ENCODE data around the gene MBNL1. TPM values are rescaled to one million over a fixed set of nuclear protein-coding genes. Genes with fewer than 3 reads are reported as not detected.

Gene MBNL1
- total and polyA plus RNA-seq, 2 of the 13 experiments (the other 11 are each of a cell fraction or from before 2014, with no cell fraction given), result 27.1 to 55.4 TPM

DNA sequence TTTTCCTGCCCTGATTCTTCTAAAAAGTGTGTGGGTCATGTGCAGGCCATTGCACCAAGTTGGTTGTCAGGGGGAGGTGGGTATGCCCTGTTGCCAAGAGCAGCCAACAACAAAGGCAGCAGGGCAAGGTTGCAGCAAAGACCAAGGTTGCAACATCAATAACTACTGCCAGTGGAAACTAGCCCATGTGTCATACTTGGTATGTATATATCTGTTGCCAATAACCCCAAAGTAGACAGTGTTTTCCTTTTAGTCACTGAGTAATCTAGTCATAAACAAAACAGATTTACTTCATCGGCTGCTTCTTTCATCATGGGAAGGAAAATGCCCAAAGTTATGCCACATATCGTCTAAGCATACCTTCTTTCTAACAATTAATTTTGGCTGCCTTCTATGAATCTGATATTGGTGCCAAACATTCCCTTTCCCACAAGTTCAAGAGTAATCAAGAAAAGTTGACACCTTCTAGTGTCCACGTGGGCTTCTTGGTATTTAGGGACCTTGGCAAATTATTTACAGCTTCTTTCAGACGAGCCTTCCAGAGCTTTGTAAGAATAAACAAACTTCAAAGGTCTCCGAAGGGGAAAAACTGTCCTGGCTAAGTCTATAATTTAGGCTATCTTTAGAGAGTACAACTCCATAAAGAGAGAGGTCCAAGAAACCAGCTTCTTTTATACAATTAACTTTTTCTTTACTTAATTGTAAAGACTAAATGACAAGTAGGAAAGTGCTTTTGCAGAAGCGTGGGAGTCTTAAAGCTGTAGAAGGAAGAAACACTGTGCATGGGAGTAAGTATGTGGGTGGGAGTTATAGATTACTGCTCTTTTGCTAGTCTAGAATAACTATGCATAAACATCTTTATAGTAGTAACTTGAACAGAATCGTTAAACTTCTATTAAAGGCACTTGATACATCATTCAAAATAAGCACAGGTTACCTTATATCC, 10.0 kb upstream of the MBNL1 start (continued):
- TF ChIP-seq, protein P1, sequence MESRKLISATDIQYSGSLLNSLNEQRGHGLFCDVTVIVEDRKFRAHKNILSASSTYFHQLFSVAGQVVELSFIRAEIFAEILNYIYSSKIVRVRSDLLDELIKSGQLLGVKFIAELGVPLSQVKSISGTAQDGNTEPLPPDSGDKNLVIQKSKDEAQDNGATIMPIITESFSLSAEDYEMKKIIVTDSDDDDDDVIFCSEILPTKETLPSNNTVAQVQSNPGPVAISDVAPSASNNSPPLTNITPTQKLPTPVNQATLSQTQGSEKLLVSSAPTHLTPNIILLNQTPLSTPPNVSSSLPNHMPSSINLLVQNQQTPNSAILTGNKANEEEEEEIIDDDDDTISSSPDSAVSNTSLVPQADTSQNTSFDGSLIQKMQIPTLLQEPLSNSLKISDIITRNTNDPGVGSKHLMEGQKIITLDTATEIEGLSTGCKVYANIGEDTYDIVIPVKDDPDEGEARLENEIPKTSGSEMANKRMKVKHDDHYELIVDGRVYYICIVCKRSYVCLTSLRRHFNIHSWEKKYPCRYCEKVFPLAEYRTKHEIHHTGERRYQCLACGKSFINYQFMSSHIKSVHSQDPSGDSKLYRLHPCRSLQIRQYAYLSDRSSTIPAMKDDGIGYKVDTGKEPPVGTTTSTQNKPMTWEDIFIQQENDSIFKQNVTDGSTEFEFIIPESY (CRISPR knock-in tag; IDR thresholded peaks at IDR 0.05), result peak; percentile 50; the same call in 1 of the 2 replicates
- TF ChIP-seq NR3C1 (CRISPR knock-in tag; IDR thresholded peaks at IDR 0.05) (no peak), AGO1 (IDR thresholded peaks at IDR 0.05; ENCODE audit: low read depth, low read length, poor library complexity, severe bottlenecking) (no peak), ZNF12 (CRISPR knock-in tag; IDR thresholded peaks at IDR 0.05) (no peak), ZNF3 (CRISPR knock-in tag; IDR thresholded peaks at IDR 0.05) (no peak), SP1 (IDR thresholded peaks at IDR 0.05) (no peak), SP1 (CRISPR knock-in tag; IDR thresholded peaks at IDR 0.05) (no peak), MEIS2 (CRISPR knock-in tag; IDR thresholded peaks at IDR 0.05) (no peak), HNRNPL (IDR thresholded peaks at IDR 0.05; ENCODE audit: low read depth, low read length) (no peak), ERF (CRISPR knock-in tag; IDR thresholded peaks at IDR 0.05) (no peak), SALL2 (CRISPR knock-in tag; IDR thresholded peaks at IDR 0.05) (no peak), RORA (CRISPR knock-in tag; IDR thresholded peaks at IDR 0.05) (no peak), ZFY (CRISPR knock-in tag; IDR thresholded peaks at IDR 0.05) (no peak), MIXL1 (CRISPR knock-in tag; IDR thresholded peaks at IDR 0.05) (no peak), TOPORS (CRISPR knock-in tag; IDR thresholded peaks at IDR 0.05) (no peak), ZNF253 (CRISPR knock-in tag; IDR thresholded peaks at IDR 0.05; ENCODE audit: borderline replicate concordance) (no peak), ZNF431 (CRISPR knock-in tag; IDR thresholded peaks at IDR 0.05; ENCODE audit: borderline replicate concordance, low read depth) (no peak)
- TF ChIP-seq, protein P2, sequence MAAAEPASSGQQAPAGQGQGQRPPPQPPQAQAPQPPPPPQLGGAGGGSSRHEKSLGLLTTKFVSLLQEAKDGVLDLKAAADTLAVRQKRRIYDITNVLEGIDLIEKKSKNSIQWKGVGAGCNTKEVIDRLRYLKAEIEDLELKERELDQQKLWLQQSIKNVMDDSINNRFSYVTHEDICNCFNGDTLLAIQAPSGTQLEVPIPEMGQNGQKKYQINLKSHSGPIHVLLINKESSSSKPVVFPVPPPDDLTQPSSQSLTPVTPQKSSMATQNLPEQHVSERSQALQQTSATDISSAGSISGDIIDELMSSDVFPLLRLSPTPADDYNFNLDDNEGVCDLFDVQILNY (CRISPR knock-in tag; conservative IDR thresholded peaks at IDR 0.05), result no peak
- TF ChIP-seq, protein P3, sequence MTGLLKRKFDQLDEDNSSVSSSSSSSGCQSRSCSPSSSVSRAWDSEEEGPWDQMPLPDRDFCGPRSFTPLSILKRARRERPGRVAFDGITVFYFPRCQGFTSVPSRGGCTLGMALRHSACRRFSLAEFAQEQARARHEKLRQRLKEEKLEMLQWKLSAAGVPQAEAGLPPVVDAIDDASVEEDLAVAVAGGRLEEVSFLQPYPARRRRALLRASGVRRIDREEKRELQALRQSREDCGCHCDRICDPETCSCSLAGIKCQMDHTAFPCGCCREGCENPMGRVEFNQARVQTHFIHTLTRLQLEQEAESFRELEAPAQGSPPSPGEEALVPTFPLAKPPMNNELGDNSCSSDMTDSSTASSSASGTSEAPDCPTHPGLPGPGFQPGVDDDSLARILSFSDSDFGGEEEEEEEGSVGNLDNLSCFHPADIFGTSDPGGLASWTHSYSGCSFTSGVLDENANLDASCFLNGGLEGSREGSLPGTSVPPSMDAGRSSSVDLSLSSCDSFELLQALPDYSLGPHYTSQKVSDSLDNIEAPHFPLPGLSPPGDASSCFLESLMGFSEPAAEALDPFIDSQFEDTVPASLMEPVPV (CRISPR knock-in tag; IDR thresholded peaks at IDR 0.05), result no peak
- TF ChIP-seq, protein P4, sequence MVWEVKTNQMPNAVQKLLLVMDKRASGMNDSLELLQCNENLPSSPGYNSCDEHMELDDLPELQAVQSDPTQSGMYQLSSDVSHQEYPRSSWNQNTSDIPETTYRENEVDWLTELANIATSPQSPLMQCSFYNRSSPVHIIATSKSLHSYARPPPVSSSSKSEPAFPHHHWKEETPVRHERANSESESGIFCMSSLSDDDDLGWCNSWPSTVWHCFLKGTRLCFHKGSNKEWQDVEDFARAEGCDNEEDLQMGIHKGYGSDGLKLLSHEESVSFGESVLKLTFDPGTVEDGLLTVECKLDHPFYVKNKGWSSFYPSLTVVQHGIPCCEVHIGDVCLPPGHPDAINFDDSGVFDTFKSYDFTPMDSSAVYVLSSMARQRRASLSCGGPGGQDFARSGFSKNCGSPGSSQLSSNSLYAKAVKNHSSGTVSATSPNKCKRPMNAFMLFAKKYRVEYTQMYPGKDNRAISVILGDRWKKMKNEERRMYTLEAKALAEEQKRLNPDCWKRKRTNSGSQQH (CRISPR knock-in tag; IDR thresholded peaks at IDR 0.05; ENCODE audit: low read depth), result 0 out of 2 replicates have a peak, but pooled peaks have one; percentile 43
- TF ChIP-seq, protein P5, sequence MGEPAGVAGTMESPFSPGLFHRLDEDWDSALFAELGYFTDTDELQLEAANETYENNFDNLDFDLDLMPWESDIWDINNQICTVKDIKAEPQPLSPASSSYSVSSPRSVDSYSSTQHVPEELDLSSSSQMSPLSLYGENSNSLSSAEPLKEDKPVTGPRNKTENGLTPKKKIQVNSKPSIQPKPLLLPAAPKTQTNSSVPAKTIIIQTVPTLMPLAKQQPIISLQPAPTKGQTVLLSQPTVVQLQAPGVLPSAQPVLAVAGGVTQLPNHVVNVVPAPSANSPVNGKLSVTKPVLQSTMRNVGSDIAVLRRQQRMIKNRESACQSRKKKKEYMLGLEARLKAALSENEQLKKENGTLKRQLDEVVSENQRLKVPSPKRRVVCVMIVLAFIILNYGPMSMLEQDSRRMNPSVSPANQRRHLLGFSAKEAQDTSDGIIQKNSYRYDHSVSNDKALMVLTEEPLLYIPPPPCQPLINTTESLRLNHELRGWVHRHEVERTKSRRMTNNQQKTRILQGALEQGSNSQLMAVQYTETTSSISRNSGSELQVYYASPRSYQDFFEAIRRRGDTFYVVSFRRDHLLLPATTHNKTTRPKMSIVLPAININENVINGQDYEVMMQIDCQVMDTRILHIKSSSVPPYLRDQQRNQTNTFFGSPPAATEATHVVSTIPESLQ (CRISPR knock-in tag; conservative IDR thresholded peaks at IDR 0.05), result no peak
- TF ChIP-seq, protein P6, sequence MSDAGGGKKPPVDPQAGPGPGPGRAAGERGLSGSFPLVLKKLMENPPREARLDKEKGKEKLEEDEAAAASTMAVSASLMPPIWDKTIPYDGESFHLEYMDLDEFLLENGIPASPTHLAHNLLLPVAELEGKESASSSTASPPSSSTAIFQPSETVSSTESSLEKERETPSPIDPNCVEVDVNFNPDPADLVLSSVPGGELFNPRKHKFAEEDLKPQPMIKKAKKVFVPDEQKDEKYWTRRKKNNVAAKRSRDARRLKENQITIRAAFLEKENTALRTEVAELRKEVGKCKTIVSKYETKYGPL (CRISPR knock-in tag; IDR thresholded peaks at IDR 0.05), result no peak
